Caco-2 (cell line): Measurements from ENCODE around the gene FLYWCH2. TPM values are rescaled to one million over a fixed set of nuclear protein-coding genes. Genes with fewer than 3 reads are reported as not detected.

ENCODE experiments used
- BruUV-seq: library from RNA; stranded (reverse); fragments of 400-500 nt; replicated peaks from 2 replicates; lab custom pipeline; 2021; lab: Mats Ljungman, UMichigan
- CTCF ChIA-PET: fragments of 300-600 bp; sonication (Branson Sonifier 250); formaldehyde crosslinking; loops from one replicate; lab custom pipeline; 2022; ENCODE audit warnings: antibody characterized with exemption; lab: Charles Lee
- POLR2A ChIA-PET: fragments of 300-600 bp; sonication (Branson Sonifier 250); formaldehyde crosslinking; loops from one replicate; lab custom pipeline; 2022; ENCODE audit warnings: antibody characterized with exemption; lab: Charles Lee
- DNase-seq, 2 experiments: peaks; one replicate each; pipeline versions ENCODE4 v3.0.0 to v3.0.0-alpha.2; 2020 to 2022
- H3K27me3 ChIP-seq: replicated peaks from 2 replicates; pipeline ENCODE4 v1.6.0; 2011; ENCODE audit warnings: low read length; ENCODE audit not compliant: control insufficient read depth, insufficient read depth
- H3K36me3 ChIP-seq: 2 replicates; pipeline ENCODE4 v1.5.1; 2011; ENCODE audit warnings: low read length; ENCODE audit not compliant: control insufficient read depth, insufficient read depth
- H3K4me1 ChIP-seq: fragments of 250-450 bp; sonication (Bioruptor Pico); 2 replicates; pipeline ENCODE4 v1.5.1; 2020; ENCODE audit warnings: mild to moderate bottlenecking
- H3K4me3 ChIP-seq: 2 replicates; pipeline ENCODE4 v1.5.1; 2011; ENCODE audit warnings: low read depth, mild to moderate bottlenecking, control low read depth, low read length
- H3K9me3 ChIP-seq: fragments of 250-450 bp; sonication (Bioruptor Pico); 2 replicates; pipeline ENCODE4 v1.5.1; 2020; ENCODE audit warnings: mild to moderate bottlenecking, moderate library complexity
- H3K27ac Mint-ChIP-seq: one replicate; pipeline ENCODE4 v1.8.0; 2022; ENCODE audit warnings: mixed read lengths; ENCODE audit not compliant: unreplicated experiment
- H3K27me3 Mint-ChIP-seq: one replicate; pipeline ENCODE4 v1.8.0; 2022; ENCODE audit warnings: mixed read lengths; ENCODE audit not compliant: insufficient read depth, unreplicated experiment
- H3K36me3 Mint-ChIP-seq: one replicate; pipeline ENCODE4 v1.8.0; 2022; ENCODE audit warnings: mild to moderate bottlenecking, mixed read lengths; ENCODE audit not compliant: insufficient read depth, unreplicated experiment
- H3K4me1 Mint-ChIP-seq: one replicate; pipeline ENCODE4 v1.8.0; 2022; ENCODE audit warnings: low read depth, mixed read lengths; ENCODE audit not compliant: unreplicated experiment
- H3K4me3 Mint-ChIP-seq: one replicate; pipeline ENCODE4 v1.8.0; 2022; ENCODE audit warnings: mild to moderate bottlenecking, moderate library complexity, mixed read lengths; ENCODE audit not compliant: unreplicated experiment
- H3K9me3 Mint-ChIP-seq: one replicate; pipeline ENCODE4 v1.8.0; 2022; ENCODE audit warnings: mixed read lengths; ENCODE audit not compliant: unreplicated experiment
- intact Hi-C: fragments of 100-400 bp; cut with micrococcal nuclease; formaldehyde crosslinking; loops from one replicate; pipeline ENCODE4 v1.10.0; 2022; ENCODE audit not compliant: unreplicated experiment
- total RNA-seq: library from RNA; stranded (reverse); gene quantifications from 2 replicates; pipeline ENCODE4 v1.2.3, GENCODE V29; 2022
- TF ChIP-seq, protein P1 (sequence below), 2 experiments: fragments of 200-600 bp in 1 of 2; IDR thresholded peaks; 1 replicate in 1 of 2; 2 replicates in 1 of 2; pipeline versions ENCODE4 v1.5.1 to v1.8.0; 2011 to 2022; ENCODE audit warnings: antibody characterized with exemption in 1 of 2, control low read depth in 1 of 2, inconsistent platforms in 1 of 2, low read depth in 1 of 2, low read length in 1 of 2, mild to moderate bottlenecking in 1 of 2, moderate library complexity in 1 of 2; ENCODE audit not compliant: insufficient read depth in 1 of 2, severe bottlenecking in 1 of 2, unreplicated experiment in 1 of 2

The FLYWCH2 gene
- total RNA-seq, 1 experiment from 2014 or later: 28.7 TPM

DNA sequence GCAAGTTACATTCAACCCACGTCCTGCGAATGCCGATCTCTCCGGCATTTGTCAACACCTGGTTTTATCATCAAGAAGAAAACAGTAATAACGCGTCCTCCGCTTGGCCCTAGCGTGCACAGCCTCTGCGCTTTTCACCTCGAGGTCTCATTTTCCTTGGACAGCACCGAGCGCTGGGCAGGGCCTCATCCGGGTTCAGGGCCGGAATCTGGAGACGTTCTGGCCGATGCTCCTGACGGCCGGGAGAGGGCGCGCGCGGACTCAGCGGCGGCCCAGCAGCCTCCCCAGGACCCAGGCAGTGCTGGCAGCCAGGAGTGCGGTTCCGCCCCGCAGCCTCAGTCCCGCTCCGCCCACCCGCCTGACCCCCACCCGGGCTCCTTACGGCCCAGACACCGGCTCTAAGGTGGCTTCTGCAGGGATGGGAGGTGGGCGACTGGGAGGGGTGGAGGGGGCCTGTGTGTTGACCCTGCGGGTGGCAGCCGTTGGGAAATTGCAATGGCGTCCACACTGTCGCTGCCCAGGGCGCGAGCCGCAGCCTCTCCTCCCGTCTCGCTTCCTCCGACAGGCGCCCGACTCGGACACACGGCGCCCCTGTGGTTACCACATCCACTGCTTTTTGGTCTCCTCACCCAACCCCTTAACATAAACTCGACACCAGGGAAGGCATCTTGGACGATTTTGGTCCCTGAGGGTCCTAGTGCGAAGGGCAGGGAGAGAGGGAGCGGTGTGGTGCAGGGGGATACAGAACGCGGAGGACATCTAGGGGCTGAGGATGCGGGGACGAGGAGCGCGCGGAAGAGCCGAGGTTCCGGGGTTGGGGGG lies 21.3 kb downstream of the FLYWCH2 start:
- BruUV-seq: no TSS peak

GRCh38 chr16:2904922-2905240 lies 21.9 kb downstream of the FLYWCH2 start:
- H3K4me1 ChIP-seq: peaks cover 6% of the 10 kb centered on the region
- Mint-ChIP-seq H3K9me3 (no peaks in the 10 kb centered on the region), H3K27me3 (no peaks in the 10 kb centered on the region), H3K4me1 (peaks cover 5% of the 10 kb centered on the region), H3K36me3 (peaks cover 33% of the 10 kb centered on the region), H3K4me3 (peak overlapping the region; percentile 92), H3K27ac (peak overlapping the region; percentile 90)
- H3K4me3 ChIP-seq: peak overlapping the region; percentile 88
- BruUV-seq: TSS peak; percentile 92
- intact Hi-C loops: loop anchor here (1.0 kb wide), 1 partner anchor 22 kb away; the partner anchor contains the start of gene FLYWCH2
- no peaks in the 10 kb centered on the region for H3K9me3 ChIP-seq
- ChIA-PET POLR2A (interaction anchor here (1.0 kb wide), 2 partner anchors 22 to 118 kb away, joined by 6 to 18 read pairs; partner anchors contain the start of gene FLYWCH2), CTCF (interaction anchor here (0.6 to 1.5 kb wide), 7 partner anchors 14 to 66 kb away, joined by 3 to 15 read pairs (median 4); no protein-coding TSS in a partner anchor)
- H3K27me3 ChIP-seq: no peaks in the 10 kb centered on the region
- no peaks in the 10 kb centered on the region for H3K36me3 ChIP-seq
- no peak for DNase-seq
- TF ChIP-seq, protein P1, sequence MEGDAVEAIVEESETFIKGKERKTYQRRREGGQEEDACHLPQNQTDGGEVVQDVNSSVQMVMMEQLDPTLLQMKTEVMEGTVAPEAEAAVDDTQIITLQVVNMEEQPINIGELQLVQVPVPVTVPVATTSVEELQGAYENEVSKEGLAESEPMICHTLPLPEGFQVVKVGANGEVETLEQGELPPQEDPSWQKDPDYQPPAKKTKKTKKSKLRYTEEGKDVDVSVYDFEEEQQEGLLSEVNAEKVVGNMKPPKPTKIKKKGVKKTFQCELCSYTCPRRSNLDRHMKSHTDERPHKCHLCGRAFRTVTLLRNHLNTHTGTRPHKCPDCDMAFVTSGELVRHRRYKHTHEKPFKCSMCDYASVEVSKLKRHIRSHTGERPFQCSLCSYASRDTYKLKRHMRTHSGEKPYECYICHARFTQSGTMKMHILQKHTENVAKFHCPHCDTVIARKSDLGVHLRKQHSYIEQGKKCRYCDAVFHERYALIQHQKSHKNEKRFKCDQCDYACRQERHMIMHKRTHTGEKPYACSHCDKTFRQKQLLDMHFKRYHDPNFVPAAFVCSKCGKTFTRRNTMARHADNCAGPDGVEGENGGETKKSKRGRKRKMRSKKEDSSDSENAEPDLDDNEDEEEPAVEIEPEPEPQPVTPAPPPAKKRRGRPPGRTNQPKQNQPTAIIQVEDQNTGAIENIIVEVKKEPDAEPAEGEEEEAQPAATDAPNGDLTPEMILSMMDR (IDR thresholded peaks at IDR 0.05; ENCODE audit: insufficient read depth in 1 of 2, low read depth in 1 of 2, low read length in 1 of 2, severe bottlenecking in 1 of 2, unreplicated experiment in 1 of 2): no peak

More for the DNA sequence above, 21.3 kb downstream of the FLYWCH2 start:
- peak overlapping the region; percentile 92 for H3K4me3 Mint-ChIP-seq
- CTCF ChIA-PET: interaction anchor here (1.0 kb wide), 3 partner anchors 22 to 29 kb away, joined by 3 to 8 read pairs (median 3); partner anchors contain the start of gene FLYWCH2
- POLR2A ChIA-PET: no interaction called here
- Histone ChIP-seq H3K4me3 (peak overlapping the region; percentile 88), H3K9me3 (no peaks in the 10 kb centered on the region), H3K36me3 (no peaks in the 10 kb centered on the region), H3K27me3 (no peaks in the 10 kb centered on the region), H3K4me1 (peaks cover 11% of the 10 kb centered on the region)
- peak; percentile 80 to 88 for DNase-seq
- TF ChIP-seq, protein P1 (IDR thresholded peaks at IDR 0.05; ENCODE audit: insufficient read depth in 1 of 2, low read depth in 1 of 2, low read length in 1 of 2, severe bottlenecking in 1 of 2, unreplicated experiment in 1 of 2): peak; percentile 92 to 93
- no peaks in the 10 kb centered on the region for H3K27me3 Mint-ChIP-seq
- H3K4me1 Mint-ChIP-seq: peaks cover 5% of the 10 kb centered on the region
- no peaks in the 10 kb centered on the region for H3K9me3 Mint-ChIP-seq
- H3K27ac Mint-ChIP-seq: peak overlapping the region; percentile 90
- peaks cover 31% of the 10 kb centered on the region for H3K36me3 Mint-ChIP-seq
- intact Hi-C loops: no loop called here

DNA sequence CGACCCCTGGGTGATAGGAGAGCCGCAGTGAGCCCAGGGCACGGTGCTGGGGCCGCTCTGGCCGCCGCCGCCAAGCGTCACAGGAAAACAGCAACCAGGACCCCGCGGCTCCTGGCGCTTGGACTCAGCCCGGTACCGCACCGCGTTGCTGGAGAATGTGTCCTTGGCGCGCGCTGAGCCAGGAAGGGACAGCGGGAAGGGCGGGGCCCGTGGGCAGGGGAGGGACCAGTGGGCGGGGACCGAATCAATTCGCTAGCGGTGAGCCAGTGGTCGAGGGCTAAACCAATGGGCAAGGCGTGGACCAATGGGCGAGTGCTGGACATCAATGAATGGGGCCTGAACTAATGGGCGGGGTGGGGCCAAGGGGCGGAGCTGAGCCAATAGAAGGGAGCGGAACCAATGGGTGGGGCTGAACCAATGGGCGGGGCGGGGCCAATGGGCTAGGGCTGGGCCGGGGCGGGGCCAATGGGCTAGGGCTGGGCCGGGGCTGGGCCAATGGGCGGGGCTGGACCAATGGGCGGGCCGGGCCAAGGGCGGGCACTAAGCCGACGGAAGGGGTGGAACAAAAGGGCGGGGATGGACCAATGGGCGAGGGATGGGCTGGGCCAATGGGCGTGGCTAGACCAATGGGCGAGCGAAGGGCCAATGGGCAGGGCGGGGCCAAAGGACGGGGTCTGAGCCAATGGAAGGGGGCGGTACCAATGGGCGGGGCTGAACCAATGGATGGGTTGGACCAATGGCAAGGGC lies 22.4 kb downstream of the FLYWCH2 start:
- peak; percentile 99 to 100 for DNase-seq
- Mint-ChIP-seq H3K27me3 (no peaks in the 10 kb centered on the region), H3K4me1 (peaks cover 5% of the 10 kb centered on the region), H3K27ac (peak overlapping the region; percentile 90), H3K36me3 (peaks cover 33% of the 10 kb centered on the region), H3K9me3 (no peaks in the 10 kb centered on the region), H3K4me3 (peak overlapping the region; percentile 92)
- intact Hi-C loops: loop anchor here (1.0 kb wide), 1 partner anchor 22 kb away; the partner anchor contains the start of gene FLYWCH2
- TF ChIP-seq, protein P1 (IDR thresholded peaks at IDR 0.05; ENCODE audit: insufficient read depth in 1 of 2, low read depth in 1 of 2, low read length in 1 of 2, severe bottlenecking in 1 of 2, unreplicated experiment in 1 of 2): no peak
- no peaks in the 10 kb centered on the region for H3K36me3 ChIP-seq
- BruUV-seq: no TSS peak
- H3K27me3 ChIP-seq: no peaks in the 10 kb centered on the region
- peaks cover 6% of the 10 kb centered on the region for H3K4me1 ChIP-seq
- ChIA-PET POLR2A (interaction anchor here (0.5 to 1.0 kb wide), 5 partner anchors 22 to 118 kb away, joined by 3 to 18 read pairs (median 6); partner anchors contain the start of gene FLYWCH2), CTCF (interaction anchor here (0.6 to 1.5 kb wide), 9 partner anchors 14 to 67 kb away, joined by 3 to 15 read pairs (median 4); partner anchors contain the start of gene FLYWCH2)
- peak overlapping the region; percentile 88 for H3K4me3 ChIP-seq
- H3K9me3 ChIP-seq: no peaks in the 10 kb centered on the region
